Liver (tissue), 3 donors: Measurements from ENCODE around the gene ANK3.

ENCODE experiments used
- EGR1 ChIP-seq, 2 donors: IDR thresholded peaks; 2 replicates each; pipeline ENCODE4 v1.6.1; 2016 to 2018; ENCODE audit warnings: antibody characterized with exemption in 2 of 2, low read depth in 2 of 2
- GABPA ChIP-seq, 2 donors: IDR thresholded peaks in 1 of 2; conservative IDR thresholded peaks in 1 of 2; 2 replicates each; pipeline ENCODE4 v1.6.1; 2016; ENCODE audit warnings: antibody characterized with exemption in 2 of 2, mild to moderate bottlenecking in 1 of 2, moderate library complexity in 1 of 2
- JUND ChIP-seq, 2 donors: IDR thresholded peaks; 2 replicates each; pipeline ENCODE4 v1.6.1; 2016; ENCODE audit warnings: antibody characterized with exemption in 2 of 2
- MAX ChIP-seq: IDR thresholded peaks from 2 replicates; pipeline ENCODE4 v1.6.1; 2016; ENCODE audit warnings: antibody characterized with exemption
- RAD21 ChIP-seq, 2 donors: IDR thresholded peaks; 2 replicates each; pipeline ENCODE4 v1.6.1; 2016; ENCODE audit warnings: antibody characterized with exemption in 2 of 2, mild to moderate bottlenecking in 2 of 2
- REST ChIP-seq: IDR thresholded peaks from 2 replicates; pipeline ENCODE4 v1.6.1; 2016; ENCODE audit warnings: antibody characterized with exemption, mild to moderate bottlenecking
- RXRA ChIP-seq, 2 donors: IDR thresholded peaks; 2 replicates each; pipeline ENCODE4 v1.6.1; 2017 to 2018; ENCODE audit warnings: antibody characterized with exemption in 2 of 2, mild to moderate bottlenecking in 1 of 2
- SP1 ChIP-seq: IDR thresholded peaks from 2 replicates; pipeline ENCODE4 v1.6.1; 2018; ENCODE audit warnings: antibody characterized with exemption, mild to moderate bottlenecking
- TAF1 ChIP-seq: conservative IDR thresholded peaks from 2 replicates; pipeline ENCODE4 v1.6.1; 2016; ENCODE audit warnings: antibody characterized with exemption, mild to moderate bottlenecking
- YY1 ChIP-seq: IDR thresholded peaks from 2 replicates; pipeline ENCODE4 v1.6.1; 2016; ENCODE audit warnings: antibody characterized with exemption, mild to moderate bottlenecking
- ZBTB33 ChIP-seq: IDR thresholded peaks from 2 replicates; pipeline ENCODE4 v1.6.1; 2016; ENCODE audit warnings: antibody characterized with exemption
- TF ChIP-seq, protein P1 (sequence below): fragments of 150-350 bp; IDR thresholded peaks from 2 replicates; pipeline ENCODE4 v1.5.1; 2017; ENCODE audit warnings: improper control_type of control experiment, low read depth, low read length; ENCODE audit not compliant: missing input control
- TF ChIP-seq, protein P2 (sequence below): IDR thresholded peaks from 2 replicates; pipeline ENCODE4 v1.6.1; 2016; ENCODE audit warnings: antibody characterized with exemption
- donor health status: healthy.
- donor health status: healthy.

- peak in 1 of 2 donors; percentile 64 for TF ChIP-seq EGR1 (IDR thresholded peaks at IDR 0.05; ENCODE audit: low read depth in 2 of 2)
- peak; percentile 79 for TF ChIP-seq SP1
- peak; percentile 83 to 87 for TF ChIP-seq RXRA (IDR thresholded peaks at IDR 0.05)
- TF ChIP-seq, protein P1, sequence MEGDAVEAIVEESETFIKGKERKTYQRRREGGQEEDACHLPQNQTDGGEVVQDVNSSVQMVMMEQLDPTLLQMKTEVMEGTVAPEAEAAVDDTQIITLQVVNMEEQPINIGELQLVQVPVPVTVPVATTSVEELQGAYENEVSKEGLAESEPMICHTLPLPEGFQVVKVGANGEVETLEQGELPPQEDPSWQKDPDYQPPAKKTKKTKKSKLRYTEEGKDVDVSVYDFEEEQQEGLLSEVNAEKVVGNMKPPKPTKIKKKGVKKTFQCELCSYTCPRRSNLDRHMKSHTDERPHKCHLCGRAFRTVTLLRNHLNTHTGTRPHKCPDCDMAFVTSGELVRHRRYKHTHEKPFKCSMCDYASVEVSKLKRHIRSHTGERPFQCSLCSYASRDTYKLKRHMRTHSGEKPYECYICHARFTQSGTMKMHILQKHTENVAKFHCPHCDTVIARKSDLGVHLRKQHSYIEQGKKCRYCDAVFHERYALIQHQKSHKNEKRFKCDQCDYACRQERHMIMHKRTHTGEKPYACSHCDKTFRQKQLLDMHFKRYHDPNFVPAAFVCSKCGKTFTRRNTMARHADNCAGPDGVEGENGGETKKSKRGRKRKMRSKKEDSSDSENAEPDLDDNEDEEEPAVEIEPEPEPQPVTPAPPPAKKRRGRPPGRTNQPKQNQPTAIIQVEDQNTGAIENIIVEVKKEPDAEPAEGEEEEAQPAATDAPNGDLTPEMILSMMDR = no peak
- TF ChIP-seq JUND (IDR thresholded peaks at IDR 0.05) = peak in 1 of 2 donors; percentile 49
- no peak for TF ChIP-seq GABPA (IDR thresholded peaks at IDR 0.05 in 1 of 2, conservative IDR thresholded peaks at IDR 0.05 in 1 of 2)
- TF ChIP-seq YY1 = peak; percentile 59
- TF ChIP-seq MAX = peak; percentile 54
- TF ChIP-seq, protein P2, sequence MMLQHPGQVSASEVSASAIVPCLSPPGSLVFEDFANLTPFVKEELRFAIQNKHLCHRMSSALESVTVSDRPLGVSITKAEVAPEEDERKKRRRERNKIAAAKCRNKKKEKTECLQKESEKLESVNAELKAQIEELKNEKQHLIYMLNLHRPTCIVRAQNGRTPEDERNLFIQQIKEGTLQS = peak; percentile 68
- TF ChIP-seq REST = peak; percentile 68
- peak in 1 of 2 donors; percentile 27 for TF ChIP-seq RAD21 (IDR thresholded peaks at IDR 0.05)
- peak; percentile 53 for TF ChIP-seq ZBTB33
- no peak for TF ChIP-seq TAF1
These were observed 33.1 kb upstream of the ANK3 start for GRCh38 chr10:60422809-60423208.
